HG03469 (cell line): ENCODE data around the gene CDC42EP5.
"Not testable (repeated sequence)": the region's sequence is repeated elsewhere in the genome, so short reads cannot be mapped to it uniquely, and the experiment has no call there.

Experiments used
- ATAC-seq: cut with Tn5 transposase; IDR thresholded peaks from one replicate; pipeline ENCODE4 v1.9.1; 2021; ENCODE audit warnings: mild to moderate bottlenecking, moderate library complexity, moderate number of reproducible peaks; ENCODE audit not compliant: unreplicated experiment

The CDC42EP5 gene

DNA sequence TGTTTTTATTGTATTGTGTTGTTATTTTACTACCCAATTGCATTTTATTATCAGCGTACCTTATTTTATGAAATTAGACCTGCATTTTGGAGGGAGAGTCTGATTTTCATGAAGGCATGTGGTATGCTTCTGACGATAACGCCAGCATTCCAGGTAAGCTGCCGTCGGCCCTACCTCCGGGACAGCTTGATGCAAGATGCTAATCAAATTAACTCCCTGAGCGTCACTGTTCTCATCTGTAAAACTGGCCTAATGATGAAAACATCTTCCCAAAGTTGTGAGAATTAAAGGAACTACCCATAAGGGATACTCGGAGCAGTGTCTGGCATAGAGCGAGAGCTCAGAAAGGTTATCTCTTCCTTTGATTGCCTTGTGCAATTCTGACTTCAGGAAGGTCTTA is 16.7 kb upstream of the CDC42EP5 start:
- ATAC-seq, result no peak

DNA sequence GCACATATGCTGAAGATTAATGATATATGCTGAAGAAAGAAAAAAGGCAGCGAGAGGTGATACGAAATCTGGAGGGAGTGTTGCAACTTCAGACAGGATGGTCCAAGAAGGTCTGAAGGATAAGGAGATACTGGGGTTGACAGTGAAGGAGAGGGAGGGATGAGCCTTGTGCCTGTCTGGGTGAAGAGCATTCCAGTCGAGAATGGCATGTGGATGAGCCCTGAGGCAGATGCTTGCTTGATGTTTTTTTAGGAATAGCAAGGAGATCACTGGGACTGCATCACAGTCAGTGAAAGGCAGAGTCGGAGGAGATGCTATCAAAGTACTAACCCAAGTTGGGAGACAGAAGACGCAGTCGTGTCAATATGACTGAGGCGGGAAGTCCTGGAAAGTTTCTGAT is 16.2 kb upstream of the CDC42EP5 start:
- ATAC-seq, result no peak

DNA sequence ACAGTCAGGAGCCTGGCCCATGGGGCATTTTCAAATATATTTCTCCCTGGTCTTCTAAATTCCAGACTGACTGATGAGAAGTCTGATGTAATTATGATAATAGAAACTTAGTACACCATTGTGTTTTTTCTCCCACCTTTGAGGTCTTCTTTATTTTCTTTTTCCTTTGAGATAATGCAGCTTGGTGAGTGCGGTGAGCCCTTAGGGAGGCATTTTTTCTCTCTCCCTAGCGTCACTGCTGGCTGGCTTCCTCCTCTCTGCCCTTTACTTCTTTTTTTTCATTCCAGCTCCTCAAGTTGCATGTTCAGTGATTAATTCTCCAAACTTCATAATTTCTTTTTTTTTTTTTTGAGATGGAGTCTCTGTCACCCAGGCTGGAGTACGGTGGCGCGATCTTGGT is 12.8 kb upstream of the CDC42EP5 start:
- ATAC-seq, result no peak

DNA sequence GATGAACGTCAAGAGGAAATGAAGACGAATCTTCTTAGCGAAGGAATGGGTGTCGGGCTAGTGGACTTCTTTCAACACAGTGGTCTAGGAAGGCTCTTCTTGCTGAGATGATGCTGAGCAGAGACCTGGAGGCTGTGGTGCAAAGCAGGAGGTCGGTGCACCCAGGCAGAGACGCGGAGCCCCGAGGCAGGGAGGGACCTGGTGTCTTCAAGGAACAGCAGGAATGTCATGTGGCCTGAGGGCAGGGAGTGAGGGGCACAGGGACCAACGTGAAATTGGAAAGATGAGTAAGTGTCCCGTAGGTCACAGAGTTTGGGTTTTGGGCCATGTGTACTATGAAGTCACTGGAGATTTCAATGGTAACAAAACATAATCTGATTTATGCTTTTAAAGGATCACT is 11.4 kb upstream of the CDC42EP5 start:
- no peak for ATAC-seq

DNA sequence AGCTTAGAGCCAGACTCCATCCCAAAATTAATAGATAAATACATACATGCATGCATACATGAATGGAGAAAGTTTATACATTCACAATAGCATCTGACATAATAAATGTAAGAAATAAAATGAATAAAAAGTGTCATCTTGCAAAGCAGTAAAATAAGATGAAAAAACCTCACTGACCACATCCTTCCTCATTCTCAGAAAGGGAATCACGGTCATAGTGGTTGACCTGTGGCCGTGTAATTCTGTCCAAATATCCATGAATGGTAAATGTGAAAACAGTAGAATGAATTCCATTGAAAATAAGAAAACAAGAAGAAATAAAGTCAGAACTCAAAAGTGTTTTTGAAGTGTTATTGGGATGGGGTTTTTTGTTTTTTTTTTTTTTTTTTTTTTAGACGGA is 9.8 kb upstream of the CDC42EP5 start:
- ATAC-seq, result no peak

DNA sequence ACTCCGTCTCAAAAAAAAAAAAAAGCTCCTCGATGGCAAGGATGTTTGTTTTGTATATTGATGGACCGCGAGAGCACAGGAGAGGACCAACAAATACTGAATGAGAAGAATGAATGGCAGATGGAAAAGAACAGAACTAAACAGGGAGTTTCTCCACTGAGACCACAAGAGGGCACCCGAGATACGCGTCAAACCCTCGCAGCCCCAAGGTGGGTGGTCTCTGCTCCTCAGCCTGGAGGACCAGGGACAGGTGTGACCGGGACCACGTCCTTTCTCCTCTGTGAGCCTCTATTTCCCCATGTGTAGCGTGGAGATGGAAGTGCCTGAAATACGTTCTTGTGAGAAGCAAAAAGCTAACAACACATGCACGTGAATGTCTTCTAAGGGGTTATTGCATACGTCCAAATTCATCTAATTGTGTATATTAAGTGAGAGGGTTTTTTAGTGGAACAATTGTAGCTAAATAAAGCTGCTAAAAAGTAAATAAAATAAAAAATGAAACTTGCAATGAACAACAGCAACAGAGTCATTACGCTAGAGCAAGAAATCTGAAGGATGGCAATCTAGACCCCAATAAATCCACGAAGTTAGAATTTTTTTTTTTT is 8.3 kb upstream of the CDC42EP5 start:
- ATAC-seq, result no peak

DNA sequence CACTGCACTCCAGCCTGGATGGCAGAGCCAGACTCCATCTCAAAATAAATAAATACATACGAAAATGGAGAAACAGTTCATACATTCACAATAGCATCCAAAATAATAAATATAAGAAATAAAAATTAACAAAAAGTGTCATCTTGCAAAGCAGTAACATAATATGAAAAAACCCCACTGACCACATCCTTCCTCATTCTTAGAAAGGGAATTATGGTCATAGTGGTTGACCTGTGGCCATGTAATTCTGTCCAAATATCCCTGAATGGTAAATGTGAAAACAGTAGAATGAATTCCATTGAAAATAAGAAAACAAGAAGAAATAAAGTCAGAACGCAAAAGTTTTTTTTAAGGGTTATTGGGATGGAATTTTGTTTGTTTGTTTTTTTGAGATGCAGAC is 7.0 kb upstream of the CDC42EP5 start:
- ATAC-seq, result no peak

DNA sequence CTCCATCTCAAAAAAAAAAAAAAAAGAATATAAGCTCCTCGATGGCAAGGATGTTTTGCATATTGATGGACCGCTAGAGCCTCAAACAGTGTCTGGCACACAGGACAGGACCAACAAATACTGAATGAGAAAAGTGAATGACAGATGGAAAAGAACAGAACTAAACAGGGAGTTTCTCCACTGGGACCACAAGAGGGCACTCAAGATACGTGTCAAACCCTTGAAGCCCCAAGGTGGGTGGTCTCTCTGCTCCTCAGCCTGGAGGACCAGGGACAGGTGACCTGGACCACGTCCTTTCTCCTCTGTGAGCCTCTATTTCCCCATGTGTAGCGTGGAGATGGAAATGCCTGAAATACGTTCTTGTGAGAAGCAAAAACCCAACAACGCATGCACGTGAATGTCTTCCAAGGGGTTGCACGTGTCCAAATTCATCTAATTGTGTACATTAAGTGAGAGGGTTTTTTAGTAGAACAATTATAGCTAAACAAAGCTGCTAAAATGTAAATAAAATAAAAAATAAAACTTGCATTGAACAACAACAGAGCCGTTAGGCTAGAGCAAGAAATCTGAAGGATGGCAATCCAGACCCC is 5.7 kb upstream of the CDC42EP5 start:
- no peak for ATAC-seq

DNA sequence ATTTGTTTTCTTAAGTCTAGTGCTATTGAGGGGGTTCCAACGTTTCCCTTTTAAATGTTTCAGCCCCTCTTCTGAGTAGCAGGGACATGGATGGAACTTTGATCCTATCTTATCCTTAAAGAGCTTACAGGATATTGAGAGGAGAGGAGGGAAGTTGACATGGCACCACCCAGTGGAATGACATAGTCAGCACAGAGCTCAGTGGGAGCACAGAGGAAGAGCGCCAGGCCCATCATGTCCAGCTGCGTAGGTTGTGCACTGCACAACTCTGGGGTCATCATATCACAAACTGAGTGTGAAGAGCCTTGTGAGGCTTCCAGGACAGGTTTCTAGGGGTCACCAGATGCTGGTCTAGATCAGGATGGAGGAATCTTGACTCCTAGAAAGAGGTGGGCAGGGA is 4.6 kb upstream of the CDC42EP5 start:
- no peak for ATAC-seq

DNA sequence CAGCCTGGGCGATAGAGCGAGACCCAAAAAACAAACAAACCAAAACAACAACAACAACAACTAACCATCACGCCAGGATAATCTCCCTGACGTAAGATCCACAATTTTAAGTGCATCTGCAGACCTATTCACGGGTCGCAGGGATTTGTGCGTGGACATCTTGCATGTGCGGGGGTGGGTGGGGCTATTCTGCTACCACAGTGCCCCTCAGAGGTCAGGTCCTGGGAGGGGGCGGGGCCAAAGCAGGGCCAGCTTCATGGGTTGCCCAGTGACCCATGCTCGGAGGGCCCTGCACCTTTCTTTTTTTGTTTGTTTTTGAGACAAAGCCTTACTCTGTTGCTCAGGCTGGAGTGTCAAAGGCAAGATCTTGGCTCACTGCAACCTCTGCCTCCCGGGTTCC is 2.6 kb upstream of the CDC42EP5 start:
- ATAC-seq, result no peak

DNA sequence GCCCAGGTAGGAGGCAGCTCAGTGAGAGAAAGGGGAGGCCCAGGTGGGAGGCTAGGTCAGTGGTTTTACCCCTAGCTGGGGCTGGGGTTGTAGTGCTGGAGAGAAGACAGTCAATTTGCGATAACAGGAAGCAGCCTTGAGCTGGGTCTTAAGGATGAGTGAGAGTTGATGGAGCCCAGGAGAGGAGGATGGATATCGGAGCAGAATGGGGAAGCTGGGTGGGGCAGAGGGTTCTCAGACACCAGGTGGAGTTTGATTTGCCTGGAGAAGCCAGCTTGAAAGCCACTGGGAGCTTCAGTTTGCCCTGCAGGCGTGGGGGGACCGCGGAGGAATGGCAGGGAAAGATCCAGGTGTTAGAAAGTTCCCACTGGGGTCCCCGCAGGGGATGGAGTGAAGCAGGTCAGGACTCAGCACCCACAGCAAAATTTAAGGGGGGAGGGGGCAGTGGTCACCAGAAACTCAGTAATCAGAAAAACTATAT is 836 bp upstream of the CDC42EP5 start:
- ATAC-seq, result no peak

DNA sequence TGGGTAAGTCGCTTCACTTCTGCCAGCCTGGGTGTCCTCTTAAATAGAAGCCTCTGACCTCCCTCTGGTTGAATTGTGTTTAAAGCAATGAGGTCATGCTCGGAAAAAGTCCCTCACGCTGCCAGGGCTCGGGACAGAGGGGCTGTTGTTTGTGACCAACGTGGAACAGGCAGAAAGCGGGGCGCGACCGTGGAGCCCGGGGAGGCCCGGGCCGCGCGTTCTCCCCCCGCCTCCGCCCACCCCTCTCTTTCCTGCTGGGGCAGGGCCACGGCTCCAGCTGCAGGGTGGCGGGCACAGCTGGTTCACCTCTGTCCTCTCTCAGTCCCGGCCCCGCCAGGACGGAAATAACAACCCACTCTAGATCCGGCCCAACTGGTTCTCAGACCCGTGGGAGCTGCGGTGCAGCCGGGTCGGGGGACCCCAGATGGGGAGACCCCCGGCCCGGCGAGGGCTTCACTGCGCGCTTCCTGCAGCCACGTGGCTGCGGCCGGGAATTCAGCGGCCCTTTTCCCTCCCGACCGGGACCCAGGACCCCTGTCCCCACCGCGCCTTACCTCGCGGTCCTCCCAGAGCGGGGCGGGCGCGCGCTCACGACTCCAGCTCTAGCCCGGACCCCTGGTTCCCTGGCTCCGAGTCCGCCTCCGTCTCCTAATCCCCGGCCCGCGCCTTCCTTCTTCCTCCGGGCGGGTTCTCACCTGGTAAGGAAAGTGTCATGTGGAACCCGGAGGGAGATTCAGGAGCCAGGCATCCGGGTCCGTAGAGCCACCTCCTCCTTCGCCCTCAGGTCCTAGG is 1.9 kb downstream of the CDC42EP5 start:
- ATAC-seq, result no peak

DNA sequence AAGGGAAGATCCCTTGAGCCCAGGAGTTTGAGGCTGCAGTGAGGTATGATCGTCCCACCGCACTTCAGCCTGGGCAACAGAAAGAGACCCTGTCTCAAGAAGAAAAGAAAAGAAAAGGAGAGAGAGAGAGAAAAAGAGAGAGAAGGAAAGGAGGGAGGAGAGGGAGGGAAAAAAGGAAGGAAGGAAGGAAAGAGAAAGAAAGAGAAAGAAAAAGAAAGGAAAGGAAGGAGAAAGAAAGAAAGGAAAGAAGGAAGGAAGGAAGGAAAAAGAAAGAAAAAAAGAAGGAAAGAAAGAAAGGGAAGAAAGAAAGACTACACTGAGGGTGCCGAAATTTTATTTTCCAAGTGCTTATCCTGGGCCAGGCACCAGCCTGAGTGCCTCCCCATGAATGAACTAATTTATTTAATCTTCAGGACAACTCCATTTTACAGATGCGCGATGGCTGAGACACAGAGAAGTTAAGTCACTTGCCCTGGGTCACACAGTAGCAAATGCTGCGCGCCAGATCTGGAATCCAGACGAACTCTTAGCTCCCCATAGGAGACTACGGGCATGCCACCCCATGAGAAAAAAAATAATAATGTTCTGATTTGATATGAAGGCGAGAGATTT is 2.7 kb downstream of the CDC42EP5 start:
- no peak for ATAC-seq

DNA sequence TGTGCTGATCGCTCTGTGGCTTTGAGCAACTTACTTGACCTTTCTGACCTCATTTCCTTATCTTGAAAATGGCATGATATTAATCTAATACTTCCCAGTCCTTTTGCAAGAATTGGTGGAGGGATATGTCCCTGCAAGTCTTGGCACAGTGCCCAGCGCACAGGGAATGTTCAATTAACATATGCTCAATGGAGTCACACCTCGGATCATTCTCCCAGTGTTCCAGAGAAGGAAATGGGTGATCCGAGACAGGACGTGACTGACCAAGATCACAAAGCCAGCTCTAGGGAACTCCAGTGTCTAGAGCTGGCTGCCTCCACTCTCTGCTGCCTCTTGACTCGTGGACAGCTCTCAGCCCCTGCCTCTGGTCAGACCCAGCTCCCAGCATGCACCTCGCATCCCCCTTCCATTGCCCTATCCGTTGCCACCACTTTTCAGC is 3.6 kb downstream of the CDC42EP5 start:
- no peak for ATAC-seq

DNA sequence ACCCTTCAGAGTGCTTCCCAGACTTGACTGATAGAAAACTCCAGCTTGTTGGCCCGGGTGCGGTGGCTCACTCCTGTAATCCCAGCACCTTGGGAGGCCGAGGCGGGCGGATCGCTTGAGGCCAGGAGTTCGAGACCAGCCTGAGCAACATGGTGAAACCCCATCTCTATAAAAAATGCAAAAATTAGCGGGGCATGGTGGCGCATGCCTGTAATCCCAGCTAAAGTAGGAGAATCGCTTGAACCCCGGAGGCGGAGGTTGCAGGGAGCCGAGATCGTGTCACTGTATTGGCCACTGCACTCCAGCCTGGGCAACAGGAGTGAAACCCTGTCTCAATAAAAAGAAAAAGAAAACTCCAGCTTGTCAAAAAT is 7.0 kb downstream of the CDC42EP5 start:
- not testable (repeated sequence) for ATAC-seq

DNA sequence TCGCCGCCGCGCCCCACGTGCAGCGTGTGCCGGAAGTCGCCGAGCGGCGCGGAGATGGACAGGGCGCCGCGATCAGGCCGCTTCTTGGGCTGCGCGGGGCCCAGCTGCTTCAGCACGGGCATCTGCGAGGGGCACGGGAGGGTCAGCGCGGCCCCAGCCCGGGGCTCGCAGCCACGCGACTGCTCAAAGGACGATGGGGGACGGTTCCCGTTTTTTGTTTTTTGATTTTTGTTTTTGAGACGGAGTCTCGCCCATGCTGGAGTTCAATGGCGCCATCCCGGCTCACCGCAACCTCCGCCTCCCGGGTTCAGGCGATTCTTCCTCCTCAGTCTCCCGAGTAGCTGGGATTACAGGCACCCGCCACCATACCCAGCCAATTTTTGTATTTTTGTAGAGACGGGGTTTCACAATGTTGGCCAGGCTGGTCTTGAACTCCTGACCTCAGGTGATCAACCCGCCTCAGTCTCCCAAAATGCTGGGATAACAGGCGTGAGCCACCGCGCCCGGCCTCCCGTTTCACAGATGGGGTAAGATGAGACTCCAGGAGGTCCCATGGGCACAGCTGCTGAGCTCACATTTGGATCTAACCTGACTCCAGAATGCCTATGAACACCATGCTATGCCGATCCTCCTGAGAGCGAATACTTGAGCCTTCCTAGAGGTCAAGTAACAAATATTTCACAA is 7.5 kb downstream of the CDC42EP5 start:
- no peak for ATAC-seq

DNA sequence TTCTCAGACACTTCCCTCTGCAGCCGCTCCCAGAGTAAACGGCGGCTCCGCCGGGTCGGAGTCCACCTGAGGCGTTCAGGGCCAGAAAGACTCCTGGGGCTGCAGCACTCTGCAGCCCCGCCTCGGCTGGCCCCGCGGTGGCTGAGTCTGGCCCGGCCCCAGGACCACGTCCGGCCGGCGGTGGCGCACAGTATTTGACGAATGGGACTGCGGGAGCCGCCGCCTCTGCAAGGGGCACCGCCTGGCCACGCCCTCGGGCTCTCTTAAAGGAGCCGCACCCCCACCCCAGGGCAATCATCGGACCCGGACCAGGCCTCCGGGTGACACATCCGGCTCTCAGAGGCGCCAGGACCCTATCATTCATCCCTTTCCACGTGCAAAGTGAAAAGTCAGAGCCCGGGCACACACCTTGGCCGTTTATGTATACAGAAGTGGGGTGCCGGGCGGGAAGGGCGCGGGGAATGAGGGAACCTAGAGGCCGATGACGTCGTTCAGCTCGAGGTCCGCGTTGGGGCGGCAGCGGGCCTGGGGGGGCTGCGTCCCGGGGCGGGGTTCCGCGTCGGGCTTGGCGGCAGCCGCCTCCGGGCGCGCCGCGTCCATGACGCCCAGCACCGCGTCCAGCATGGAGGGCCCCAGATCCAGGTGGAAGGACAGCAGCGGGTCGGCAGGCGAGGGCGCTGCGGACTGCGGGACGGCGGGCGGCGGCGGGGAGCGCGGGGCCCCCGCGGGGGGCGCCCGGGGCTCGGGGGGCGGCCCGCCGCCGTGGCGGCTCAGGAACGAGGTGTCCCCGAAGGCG is 8.3 kb downstream of the CDC42EP5 start:
- ATAC-seq, result peak; percentile 26

DNA sequence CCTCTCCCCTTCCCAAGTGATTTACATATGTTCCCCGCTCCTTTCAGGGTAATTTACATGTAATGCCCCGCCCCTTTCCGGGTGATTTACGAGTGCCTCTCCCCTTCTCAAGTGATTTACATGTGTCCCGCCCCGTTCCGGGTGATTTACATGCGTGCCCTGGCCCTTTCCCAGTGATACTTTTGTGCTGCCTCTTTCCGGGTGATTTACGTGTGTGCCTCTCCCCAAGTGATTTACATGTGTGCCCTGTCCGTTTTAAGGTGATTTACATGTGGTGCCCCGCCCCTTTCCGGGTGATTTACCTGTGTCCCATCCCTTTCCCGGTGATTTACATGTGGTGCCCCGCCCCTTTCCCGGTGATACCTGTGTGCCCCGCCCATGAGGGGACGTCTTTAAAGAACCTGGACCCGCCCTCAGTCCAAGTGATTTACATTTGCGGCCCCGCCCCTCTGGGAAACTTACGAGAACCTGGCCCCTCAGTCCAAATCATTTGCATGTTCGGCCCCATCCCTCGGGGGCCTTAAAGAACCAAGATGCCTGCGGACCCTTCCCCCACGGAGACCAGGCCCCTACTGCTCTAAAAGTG is 9.0 kb downstream of the CDC42EP5 start:
- peak; percentile 26 for ATAC-seq

DNA sequence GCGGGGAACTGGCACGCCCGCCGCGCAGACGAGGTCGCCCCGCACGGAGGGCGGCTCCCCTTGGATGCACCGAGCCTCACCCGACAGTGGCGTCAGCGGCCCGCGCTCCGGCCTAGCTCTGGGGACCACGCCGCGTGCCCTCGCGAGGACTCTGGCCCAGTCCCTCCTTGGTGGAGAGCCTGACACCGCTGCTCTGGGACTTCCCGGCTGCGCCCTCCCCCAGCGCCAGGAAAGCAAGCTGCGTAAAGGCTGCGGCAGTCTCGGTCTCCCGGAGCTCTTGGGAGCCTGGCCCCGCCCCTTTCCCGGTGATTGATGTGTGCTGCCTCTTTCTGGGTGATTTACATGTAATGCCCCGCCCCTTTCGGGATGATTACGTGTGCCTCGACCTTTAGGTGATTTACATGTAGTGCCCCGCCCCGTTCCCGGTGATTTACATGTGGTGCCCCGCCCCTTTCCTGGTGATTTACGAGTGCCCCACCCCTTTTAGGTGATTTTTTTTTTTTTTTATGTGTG is 9.5 kb downstream of the CDC42EP5 start, which contains the start of gene LENG9:
Gene LENG9 (minus strand): TSS at position 248 of the 513 bp plus-strand sequence. CDS start 252 bp downstream, outside the sequence.
- ATAC-seq, result peak; percentile 26
